AG08395 (cell line): ENCODE results near the gene GPR149.

Experiments used
- DNase-seq: peaks from one replicate; pipeline ENCODE4 v3.0.0; 2012; ENCODE audit warnings: mixed read lengths, low spot score

Gene GPR149

GRCh38 chr3:154338570-154338969 is 91.4 kb downstream of the GPR149 start:
- DNase-seq = no peak

DNA sequence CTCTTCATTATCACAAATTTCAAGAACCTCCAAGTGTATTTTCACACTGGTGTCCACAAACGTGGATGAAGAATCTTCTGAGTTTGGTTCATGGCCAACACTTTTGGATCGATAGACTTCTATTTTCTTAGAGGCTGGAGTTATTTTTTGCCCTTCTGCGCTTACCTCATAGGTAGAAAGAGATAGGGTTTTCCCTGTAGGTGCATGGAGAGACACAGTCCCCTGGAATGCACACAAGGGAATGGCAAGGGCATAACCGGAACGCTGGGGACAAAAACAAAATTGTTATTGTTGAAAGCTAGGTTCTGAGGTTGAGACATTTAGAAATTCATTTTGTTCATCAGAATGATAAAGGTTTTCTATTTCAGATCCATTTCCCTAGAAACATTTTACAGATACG is 92.0 kb downstream of the GPR149 start:
- no peak for DNase-seq

GRCh38 chr3:154334973-154335420 is 95.0 kb downstream of the GPR149 start:
- DNase-seq = peak; percentile 34

DNA sequence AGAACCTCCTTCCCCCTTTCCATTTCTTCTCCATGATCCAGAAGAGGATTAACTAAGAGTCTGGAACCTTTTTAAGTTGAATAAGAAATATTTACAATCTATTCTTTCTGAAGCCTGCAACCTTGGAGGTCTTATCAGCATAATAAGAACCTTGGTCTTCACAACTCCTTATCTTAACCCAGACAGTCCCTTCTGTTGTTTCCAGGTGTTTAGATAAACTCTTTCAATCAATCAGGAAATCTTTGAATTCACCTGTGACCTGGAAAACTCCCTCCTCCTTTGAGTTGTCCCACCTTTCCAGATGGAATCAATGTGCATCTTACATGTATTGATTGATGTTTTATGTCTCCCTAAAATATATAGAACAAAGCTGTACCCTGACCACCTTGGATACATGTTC is 102.1 kb downstream of the GPR149 start:
- no peak for DNase-seq

DNA sequence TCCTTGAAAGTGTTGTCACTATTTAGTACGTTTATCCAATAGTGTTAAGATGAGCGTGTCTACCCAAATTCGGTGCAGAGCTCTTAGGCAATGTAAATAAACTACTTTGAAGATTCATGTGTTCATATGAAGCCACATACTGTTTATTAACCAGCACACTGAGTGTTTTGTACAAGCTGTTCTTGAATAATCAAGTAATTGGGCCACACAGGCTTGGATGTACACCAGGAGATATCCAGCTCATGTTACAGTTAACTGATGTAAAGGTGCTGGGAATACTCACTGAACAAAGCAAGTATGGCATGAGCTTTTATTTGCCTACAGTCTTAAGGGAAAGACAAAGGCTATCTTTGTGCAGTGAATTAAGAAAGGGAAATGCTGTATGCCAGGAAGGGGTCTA is 105.1 kb downstream of the GPR149 start:
- DNase-seq = no peak

DNA sequence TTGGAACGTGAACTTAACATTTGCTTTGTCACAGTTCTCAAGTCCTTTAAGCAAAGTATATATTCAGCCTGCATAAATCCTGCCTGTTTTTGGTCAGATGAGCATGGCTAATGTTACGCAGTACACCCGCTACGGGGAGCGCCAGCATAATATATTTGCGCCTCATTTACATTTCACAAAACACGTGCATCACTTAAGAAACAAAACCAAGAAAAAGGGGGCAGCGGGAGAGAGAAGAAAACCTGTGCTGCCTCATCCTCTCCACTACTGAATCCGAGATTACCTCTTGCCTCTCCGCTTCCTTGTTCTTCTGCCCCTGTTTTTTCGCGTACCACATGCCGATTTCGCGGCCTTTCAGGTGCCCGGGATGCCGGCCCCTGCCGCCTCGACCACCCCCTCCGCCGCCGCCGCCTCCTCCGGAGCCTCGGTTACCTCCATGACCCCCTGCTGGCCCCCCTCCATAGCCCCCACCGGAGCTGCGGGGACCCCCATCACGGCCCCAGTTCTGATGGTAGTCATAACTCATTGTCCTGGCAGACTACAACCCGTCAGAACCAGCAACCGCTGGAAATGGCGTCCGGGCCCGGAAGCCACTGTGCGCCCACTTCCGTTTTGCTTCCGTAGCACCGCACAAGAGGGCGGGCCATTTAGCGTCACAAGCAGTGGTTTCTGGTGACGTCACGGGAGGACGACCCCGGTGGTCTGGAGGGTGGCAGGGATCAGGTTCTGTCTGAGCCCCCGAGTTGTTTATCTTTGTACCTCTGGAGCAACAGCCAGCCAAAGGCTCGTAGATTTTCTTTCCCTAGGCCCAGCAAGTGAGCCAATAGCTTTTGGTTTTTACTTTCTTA is 105.9 kb downstream of the GPR149 start, which contains the start of gene DHX36:
DHX36 (minus strand) TSS at position 597 of the 848 bp plus-strand sequence; CDS start at position 526, 71 bp downstream.
- DNase-seq = peak; percentile 93

GRCh38 chr3:154316974-154317767 is 112.8 kb downstream of the GPR149 start:
- no peak for DNase-seq

DNA sequence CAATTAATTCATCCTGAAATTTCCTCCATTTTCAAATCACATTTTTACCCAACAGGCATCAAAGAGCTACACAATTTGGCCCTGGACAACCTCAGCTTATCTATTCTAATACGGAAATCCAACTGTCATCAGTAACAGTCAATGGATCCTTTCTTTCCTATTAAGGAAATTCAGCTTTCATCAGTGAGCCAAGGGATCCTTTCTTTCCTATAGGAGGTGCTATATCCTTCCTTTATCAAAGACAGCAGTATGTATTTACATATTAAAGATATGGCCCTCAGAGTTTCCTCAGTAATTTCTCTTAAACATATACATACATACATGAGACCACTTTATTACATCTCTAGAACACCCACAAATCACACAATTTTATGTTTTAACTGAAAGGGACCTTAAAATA is 115.8 kb downstream of the GPR149 start:
- no peak for DNase-seq

- DNase-seq = no peak
These were observed 119.2 kb downstream of the GPR149 start for GRCh38 chr3:154310840-154311239.

DNA sequence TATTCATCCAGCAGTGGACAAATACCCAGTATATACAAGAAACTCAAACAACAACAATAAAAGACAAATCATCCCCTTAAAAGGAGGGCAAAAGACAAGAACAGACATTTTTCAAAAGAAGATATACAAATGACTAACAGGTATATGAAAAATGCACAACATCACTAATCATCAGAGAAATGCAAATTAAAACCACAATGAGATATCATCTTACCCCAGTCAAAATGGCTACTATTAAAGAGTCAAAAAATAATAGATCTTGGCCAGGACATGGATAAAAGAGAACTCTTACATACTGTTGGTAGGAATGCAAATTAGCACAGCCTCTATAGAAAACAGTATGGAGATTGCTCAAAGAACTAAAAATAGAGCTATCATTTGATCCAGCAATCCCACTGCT is 122.6 kb downstream of the GPR149 start:
- DNase-seq = no peak

DNA sequence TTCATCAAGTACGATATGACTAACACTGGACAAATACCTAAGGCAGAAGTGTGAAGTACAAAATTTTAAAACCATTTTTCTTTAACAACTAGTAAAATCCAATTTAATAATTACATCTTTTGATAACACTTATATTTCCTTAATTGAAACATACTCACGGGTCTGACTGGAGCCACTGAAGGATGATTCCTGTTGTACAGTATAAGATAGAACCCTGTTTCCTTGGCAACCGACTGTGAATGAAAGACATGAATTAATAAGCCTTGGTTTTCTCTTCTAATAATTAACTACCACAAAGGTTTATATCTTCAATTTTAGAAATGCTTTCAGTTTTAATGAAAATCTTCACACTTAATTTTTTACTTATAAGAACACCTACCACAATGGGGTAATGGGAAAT is 125.1 kb downstream of the GPR149 start:
- DNase-seq = no peak

DNA sequence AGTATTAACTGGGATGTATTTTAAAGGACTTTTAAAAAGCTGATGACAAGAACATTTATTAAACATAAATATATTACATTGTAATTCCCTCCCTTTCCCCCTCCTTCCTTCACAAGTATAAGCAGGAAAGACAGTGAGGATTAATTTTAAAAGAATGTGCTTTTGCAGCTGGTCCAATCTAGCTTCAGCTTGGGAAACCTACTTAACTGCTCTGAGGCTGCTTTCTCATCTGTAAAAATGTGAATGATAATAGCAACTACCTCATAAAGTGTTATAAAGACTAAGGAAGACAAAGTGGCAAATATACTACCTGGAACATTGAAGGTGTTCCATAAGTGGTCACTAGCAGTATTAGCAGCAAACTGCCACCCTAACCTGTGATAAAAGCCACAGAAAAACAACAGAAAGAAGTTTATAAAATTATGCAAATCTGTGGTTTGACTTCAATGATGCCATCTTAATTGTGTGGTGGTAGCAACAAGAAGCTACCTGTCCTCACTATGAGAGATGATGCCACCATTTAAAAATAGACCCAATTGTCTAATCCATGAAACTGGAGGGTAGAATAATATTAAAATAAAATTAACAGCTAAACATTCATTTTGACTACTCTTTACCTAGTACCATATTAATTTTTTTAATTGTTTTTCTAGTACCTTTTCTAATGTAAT is 125.7 kb downstream of the GPR149 start:
- peak; percentile 27 for DNase-seq

DNA sequence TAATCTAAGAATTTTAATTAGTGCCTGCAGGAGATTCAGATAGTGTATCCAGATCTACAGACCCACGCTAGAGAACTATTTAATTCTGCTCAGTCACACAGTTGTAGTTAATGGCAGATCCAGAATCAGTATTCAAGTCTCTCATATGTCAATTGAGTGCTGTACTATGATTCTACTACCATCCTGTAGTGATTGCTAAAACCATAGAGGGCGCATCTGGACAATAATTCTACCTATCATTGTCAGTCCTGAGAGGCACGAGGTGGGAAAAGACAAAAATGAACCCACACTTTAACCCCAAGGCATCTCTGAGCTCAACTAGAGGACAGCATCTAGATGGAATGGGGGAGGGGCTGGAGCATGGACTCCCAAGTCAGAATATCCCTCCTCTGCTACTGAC is 128.4 kb downstream of the GPR149 start:
- no peak for DNase-seq

- DNase-seq = no peak
These were observed 136.0 kb downstream of the GPR149 start for GRCh38 chr3:154294016-154294415.

DNA sequence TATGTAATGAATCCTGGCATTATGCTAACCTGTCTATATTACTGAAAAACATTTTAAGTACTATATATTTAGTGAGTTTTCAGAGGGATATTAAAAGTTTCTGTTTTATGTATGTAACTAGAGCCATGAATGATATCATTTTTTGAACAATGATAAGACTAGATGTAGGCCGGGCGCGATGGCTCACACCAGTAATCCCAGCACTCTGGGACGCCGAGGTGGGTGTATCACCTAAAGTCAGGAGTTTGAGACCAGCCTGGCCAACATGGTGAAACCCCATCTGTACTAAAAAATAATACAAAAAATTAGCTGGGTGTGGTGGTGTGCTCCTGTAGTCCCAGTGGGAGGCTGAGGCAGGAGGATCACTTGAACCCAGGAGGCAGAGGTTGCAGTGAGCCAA is 139.8 kb downstream of the GPR149 start:
- DNase-seq = no peak
